H9 (cell line): ENCODE measurements around the gene TARP.

Source experiments
- DNase-seq: peaks from one replicate; pipeline ENCODE4 v3.0.0-alpha.2; 2017
- H2AFZ ChIP-seq: one replicate; pipeline ENCODE4 v1.6.1; 2013; ENCODE audit warnings: mild to moderate bottlenecking, low read length, control low read depth, moderate library complexity
- H2AK5ac ChIP-seq: 2 replicates; pipeline ENCODE4 v1.6.1; 2013; ENCODE audit warnings: low read length, control low read depth, mixed read lengths; ENCODE audit not compliant: insufficient read length
- H2BK120ac ChIP-seq: one replicate; pipeline ENCODE4 v1.6.1; 2013; ENCODE audit warnings: low read depth, mild to moderate bottlenecking, low read length, control low read depth, inconsistent platforms; ENCODE audit not compliant: poor library complexity, severe bottlenecking
- H2BK12ac ChIP-seq: 2 replicates; pipeline ENCODE4 v1.6.1; 2013; ENCODE audit warnings: low read length, control low read depth, mixed read lengths, low read depth; ENCODE audit not compliant: insufficient read length
- H2BK15ac ChIP-seq: 2 replicates; pipeline ENCODE4 v1.6.1; 2013; ENCODE audit warnings: low read depth, low read length, control low read depth
- H2BK20ac ChIP-seq: one replicate; pipeline ENCODE4 v1.6.1; 2013; ENCODE audit warnings: low read depth, mild to moderate bottlenecking, low read length, control low read depth, inconsistent platforms; ENCODE audit not compliant: poor library complexity, severe bottlenecking
- H2BK5ac ChIP-seq: 2 replicates; pipeline ENCODE4 v1.6.1; 2013; ENCODE audit warnings: low read length, control low read depth, mixed read lengths; ENCODE audit not compliant: insufficient read length
- H3K14ac ChIP-seq: 2 replicates; pipeline ENCODE4 v1.6.1; 2013; ENCODE audit warnings: low read length, control low read depth; ENCODE audit not compliant: insufficient read depth
- H3K18ac ChIP-seq: 2 replicates; pipeline ENCODE4 v1.6.1; 2013; ENCODE audit warnings: low read depth, mild to moderate bottlenecking, mixed read lengths, low read length, control low read depth; ENCODE audit not compliant: insufficient read length
- H3K23ac ChIP-seq: 2 replicates; pipeline ENCODE4 v1.6.1; 2013; ENCODE audit warnings: low read length, control low read depth, mixed read lengths, low read depth; ENCODE audit not compliant: insufficient read length
- H3K23me2 ChIP-seq: 2 replicates; pipeline ENCODE4 v1.6.1; 2013; ENCODE audit warnings: low read depth, mild to moderate bottlenecking, mixed read lengths, low read length, control low read depth; ENCODE audit not compliant: insufficient read length, poor library complexity, severe bottlenecking
- H3K27ac ChIP-seq: 2 replicates; pipeline ENCODE4 v1.5.1; 2013; ENCODE audit warnings: low read length, control low read depth, mixed read lengths, low read depth; ENCODE audit not compliant: insufficient read length
- H3K27me3 ChIP-seq: 2 replicates; pipeline ENCODE4 v1.6.1; 2013; ENCODE audit warnings: low read length, control low read depth, inconsistent platforms; ENCODE audit not compliant: insufficient read depth
- H3K4ac ChIP-seq: 2 replicates; pipeline ENCODE4 v1.6.1; 2013; ENCODE audit warnings: low read depth, mild to moderate bottlenecking, control low read depth, inconsistent platforms, low read length, moderate library complexity
- H3K4me1 ChIP-seq: 2 replicates; pipeline ENCODE4 v1.6.1; 2013; ENCODE audit warnings: low read length, control low read depth, inconsistent platforms; ENCODE audit not compliant: insufficient read depth
- H3K4me2 ChIP-seq: 2 replicates; pipeline ENCODE4 v1.6.1; 2013; ENCODE audit warnings: low read length, control low read depth, mixed read lengths; ENCODE audit not compliant: insufficient read length, insufficient read depth
- H3K56ac ChIP-seq: 2 replicates; pipeline ENCODE4 v1.6.1; 2013; ENCODE audit warnings: low read depth, mild to moderate bottlenecking, mixed read lengths, low read length, control low read depth; ENCODE audit not compliant: insufficient read length
- H3K79me1 ChIP-seq: 2 replicates; pipeline ENCODE4 v1.6.1; 2013; ENCODE audit warnings: low read depth, mild to moderate bottlenecking, moderate library complexity, low read length, control low read depth, inconsistent platforms; ENCODE audit not compliant: insufficient read depth, poor library complexity, severe bottlenecking
- H3K79me2 ChIP-seq: 2 replicates; pipeline ENCODE4 v1.6.1; 2013; ENCODE audit warnings: low read length, control low read depth, inconsistent platforms; ENCODE audit not compliant: insufficient read depth
- H3K9ac ChIP-seq: 2 replicates; pipeline ENCODE4 v1.6.1; 2013; ENCODE audit warnings: low read length, control low read depth, mixed read lengths; ENCODE audit not compliant: insufficient read length; ENCODE audit errors: extremely low read depth
- H3K9me3 ChIP-seq: one replicate; pipeline ENCODE4 v1.6.1; 2013; ENCODE audit warnings: low read depth, low read length, inconsistent platforms; ENCODE audit not compliant: control insufficient read depth
- H3T11ph ChIP-seq: one replicate; pipeline ENCODE4 v1.6.1; 2013; ENCODE audit warnings: mild to moderate bottlenecking, low read length, control low read depth, inconsistent platforms
- H4K20me1 ChIP-seq: one replicate; pipeline ENCODE4 v1.6.1; 2013; ENCODE audit not compliant: control insufficient read depth, insufficient read length, insufficient read depth
- H4K5ac ChIP-seq: 2 replicates; pipeline ENCODE4 v1.6.1; 2013; ENCODE audit warnings: low read depth, mild to moderate bottlenecking, mixed read lengths, low read length, control low read depth; ENCODE audit not compliant: insufficient read length
- H4K8ac ChIP-seq: replicated peaks from 2 replicates; pipeline ENCODE4 v1.6.1; 2013; ENCODE audit warnings: low read length, control low read depth, mixed read lengths, low read depth; ENCODE audit not compliant: insufficient read length
- H4K91ac ChIP-seq: 2 replicates; pipeline ENCODE4 v1.6.1; 2013; ENCODE audit warnings: low read depth, mild to moderate bottlenecking, moderate library complexity, mixed read lengths, low read length, control low read depth; ENCODE audit not compliant: insufficient read length
- H3K27ac Mint-ChIP-seq, 3 experiments: 2 replicates in 2 of 3; 3 replicates in 1 of 3; pipeline ENCODE4 v1.8.0; 2020 to 2021; ENCODE audit warnings: mixed read lengths in 3 of 3, mild to moderate bottlenecking in 1 of 3, moderate library complexity in 1 of 3
- H3K27me3 Mint-ChIP-seq: 2 replicates; pipeline ENCODE4 v1.8.0; 2021; ENCODE audit warnings: low read depth, mild to moderate bottlenecking, moderate library complexity, mixed read lengths
- H3K36me3 Mint-ChIP-seq, 3 experiments: 2 replicates in 2 of 3; 3 replicates in 1 of 3; pipeline ENCODE4 v1.8.0; 2020 to 2021; ENCODE audit warnings: low read depth in 3 of 3, mixed read lengths in 3 of 3; ENCODE audit not compliant: insufficient read depth in 1 of 3
- H3K4me1 Mint-ChIP-seq, 2 experiments: 2 replicates each; pipeline ENCODE4 v1.8.0; 2020; ENCODE audit warnings: mixed read lengths in 2 of 2
- H3K4me3 Mint-ChIP-seq, 2 experiments: 2 replicates in 1 of 2; 3 replicates in 1 of 2; pipeline ENCODE4 v1.8.0; 2020 to 2021; ENCODE audit warnings: mild to moderate bottlenecking in 2 of 2, mixed read lengths in 2 of 2, moderate library complexity in 1 of 2
- H3K9me3 Mint-ChIP-seq, 2 experiments: 2 replicates in 1 of 2; 3 replicates in 1 of 2; pipeline ENCODE4 v1.8.0; 2020; ENCODE audit warnings: mild to moderate bottlenecking in 2 of 2, mixed read lengths in 2 of 2, moderate library complexity in 1 of 2
- CTCF ChIP-seq: fragments of 200-600 bp; sonication (generic); conservative IDR thresholded peaks from 3 replicates; pipeline ENCODE4 v1.8.0; 2021; ENCODE audit warnings: antibody characterized with exemption, mild to moderate bottlenecking

The TARP gene

DNA sequence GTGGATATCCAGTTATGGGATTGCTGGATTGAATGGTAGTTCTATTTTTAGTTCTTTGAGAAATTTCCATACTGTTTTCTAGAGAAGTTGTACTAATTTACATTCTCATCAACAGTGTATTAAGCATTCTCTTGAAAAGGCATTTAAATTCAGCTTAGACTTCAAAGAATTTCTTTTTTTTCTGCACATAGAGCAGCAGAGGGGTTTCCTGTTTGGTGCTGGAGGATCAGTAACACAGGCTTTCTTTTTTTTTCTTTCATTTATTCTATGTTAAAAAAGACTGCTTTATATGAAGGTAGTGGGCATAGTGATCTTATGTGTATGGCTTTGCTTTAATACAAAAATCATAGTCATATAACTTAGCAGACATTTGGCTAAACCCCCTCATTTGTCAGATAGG lies 47.6 kb upstream of the TARP start:
- no peak overlapping the region for H2BK15ac ChIP-seq
- no peaks in the 10 kb centered on the region for H3K23me2 ChIP-seq
- no peak overlapping the region for H4K8ac ChIP-seq

More for the DNA sequence above, 47.6 kb upstream of the TARP start:
- Histone ChIP-seq H3K18ac (no peak overlapping the region), H2AK5ac (no peak overlapping the region), H3K27me3 (no peaks in the 10 kb centered on the region), H4K5ac (no peak overlapping the region), H3K27ac (no peak overlapping the region), H4K20me1 (no peaks in the 10 kb centered on the region), H3K79me1 (no peaks in the 10 kb centered on the region), H3K56ac (no peak overlapping the region), H2BK120ac (no peak overlapping the region), H2BK12ac (no peak overlapping the region), H3K9ac (no peak overlapping the region), H2AFZ (no peak overlapping the region), H3K9me3 (no peaks in the 10 kb centered on the region), H3K14ac (no peak overlapping the region), H3K4me2 (no peak overlapping the region), H2BK5ac (no peak overlapping the region), H3K4ac (no peak overlapping the region), H3K23ac (no peak overlapping the region), H4K91ac (no peak overlapping the region), H3T11ph (no peak overlapping the region), H3K4me1 (0 out of 2 replicates have a peak, but pooled peaks cover 4% of the 10 kb centered on the region), H3K79me2 (no peaks in the 10 kb centered on the region), H2BK20ac (no peak overlapping the region)
- no peaks in the 10 kb centered on the region for H3K9me3 Mint-ChIP-seq
- TF ChIP-seq CTCF, result no peak
- H3K4me1 Mint-ChIP-seq, result peaks cover 13 to 19% of the 10 kb centered on the region in 2 experiments
- peaks cover 2% of the 10 kb centered on the region; the same call in 1 of the 2 replicates for H3K27me3 Mint-ChIP-seq
- DNase-seq, result no peak
- H3K4me3 Mint-ChIP-seq, result no peak overlapping the region
- H3K27ac Mint-ChIP-seq, result no peak overlapping the region
- no peaks in the 10 kb centered on the region for H3K36me3 Mint-ChIP-seq
